GM13977 (cell line): Measurements from ENCODE around the gene KLHL17.
"Not testable (repeated sequence)": the region's sequence is repeated elsewhere in the genome, so short reads cannot be mapped to it uniquely, and the experiment has no call there.

Source experiments
- DNase-seq: peaks from one replicate; pipeline ENCODE4 v3.0.0; 2012; ENCODE audit warnings: low spot score
- in situ Hi-C: fragments of 300-500 bp; cut with MboI; formaldehyde crosslinking; loops from one replicate; pipeline ENCODE4 v1.12.0; 2022; ENCODE audit warnings: low sequenced_read_pairs, low pct_unique_long_range_greater_than_20kb, mixed read lengths, inconsistent platforms; ENCODE audit not compliant: unreplicated experiment
- TF ChIP-seq, protein P1 (sequence below): IDR thresholded peaks from 2 replicates; pipeline ENCODE4 v1.5.1; 2012; ENCODE audit warnings: mild to moderate bottlenecking, control low read depth; ENCODE audit not compliant: insufficient read depth; ENCODE audit errors: extremely low read depth, missing control alignments

The KLHL17 gene

DNA sequence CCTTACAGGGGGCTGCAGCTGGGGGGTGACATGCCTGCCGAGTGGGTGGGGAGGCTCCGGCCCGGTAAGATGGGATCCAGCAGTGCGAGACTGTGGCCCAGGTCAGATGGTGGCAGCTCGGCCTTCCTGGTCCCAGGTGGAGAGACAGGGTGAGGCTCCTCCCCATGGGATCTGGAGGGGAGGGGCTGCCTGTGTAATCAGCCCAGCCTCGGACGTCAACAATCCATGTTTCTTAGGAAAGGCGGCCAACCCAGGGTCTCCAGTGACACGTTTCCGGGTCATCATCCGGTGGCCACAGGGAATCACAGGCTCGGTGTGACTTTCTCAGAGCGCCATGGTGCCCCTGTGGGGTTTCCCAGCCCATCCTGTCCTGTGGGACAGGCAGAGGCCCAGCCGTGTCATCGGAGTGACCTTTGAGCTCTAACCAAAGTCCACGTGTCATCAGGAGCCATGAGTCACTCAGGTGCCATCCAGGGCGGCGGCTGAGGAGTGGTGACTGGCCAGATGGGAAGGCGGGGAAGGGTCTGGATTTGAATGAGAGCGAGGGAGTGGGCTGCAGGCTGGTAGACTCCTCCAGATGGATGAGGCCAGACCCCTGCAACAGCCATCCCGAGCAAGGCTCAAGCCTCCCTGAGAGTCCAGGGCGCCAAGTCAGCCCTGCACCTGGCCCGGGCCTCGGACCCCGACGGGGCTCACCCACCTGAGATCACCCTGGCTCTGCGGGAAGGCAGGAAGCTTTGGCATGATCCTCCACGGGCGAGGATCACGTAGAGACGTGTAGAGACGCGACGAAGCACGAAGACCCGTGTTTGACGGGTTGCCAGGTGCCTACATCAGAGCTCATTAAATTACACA lies 46.1 kb downstream of the KLHL17 start:
- TF ChIP-seq, protein P1, sequence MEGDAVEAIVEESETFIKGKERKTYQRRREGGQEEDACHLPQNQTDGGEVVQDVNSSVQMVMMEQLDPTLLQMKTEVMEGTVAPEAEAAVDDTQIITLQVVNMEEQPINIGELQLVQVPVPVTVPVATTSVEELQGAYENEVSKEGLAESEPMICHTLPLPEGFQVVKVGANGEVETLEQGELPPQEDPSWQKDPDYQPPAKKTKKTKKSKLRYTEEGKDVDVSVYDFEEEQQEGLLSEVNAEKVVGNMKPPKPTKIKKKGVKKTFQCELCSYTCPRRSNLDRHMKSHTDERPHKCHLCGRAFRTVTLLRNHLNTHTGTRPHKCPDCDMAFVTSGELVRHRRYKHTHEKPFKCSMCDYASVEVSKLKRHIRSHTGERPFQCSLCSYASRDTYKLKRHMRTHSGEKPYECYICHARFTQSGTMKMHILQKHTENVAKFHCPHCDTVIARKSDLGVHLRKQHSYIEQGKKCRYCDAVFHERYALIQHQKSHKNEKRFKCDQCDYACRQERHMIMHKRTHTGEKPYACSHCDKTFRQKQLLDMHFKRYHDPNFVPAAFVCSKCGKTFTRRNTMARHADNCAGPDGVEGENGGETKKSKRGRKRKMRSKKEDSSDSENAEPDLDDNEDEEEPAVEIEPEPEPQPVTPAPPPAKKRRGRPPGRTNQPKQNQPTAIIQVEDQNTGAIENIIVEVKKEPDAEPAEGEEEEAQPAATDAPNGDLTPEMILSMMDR: no peak
- in situ Hi-C loops: no loop called here
- DNase-seq: no peak

DNA sequence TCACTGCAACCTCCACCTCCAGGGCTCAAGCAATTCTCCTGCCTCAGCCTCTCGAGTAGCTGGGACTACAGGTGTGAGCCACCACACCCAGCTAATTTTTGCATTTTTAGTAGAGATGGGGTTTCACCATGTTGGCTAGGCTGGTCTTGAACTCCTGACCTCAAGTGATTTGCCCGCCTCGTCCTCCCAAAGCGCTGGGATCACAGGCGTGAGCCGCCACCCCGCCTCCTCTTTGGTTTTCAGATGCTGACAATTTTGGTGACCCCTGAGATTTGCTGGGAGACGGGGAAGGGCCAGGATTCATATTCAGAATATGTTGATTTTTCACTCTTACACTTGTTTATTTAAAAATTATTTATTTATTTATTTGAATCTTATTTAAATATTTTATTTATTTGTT lies 49.7 kb downstream of the KLHL17 start:
- in situ Hi-C loops, DNase-seq: not testable (repeated sequence)

DNA sequence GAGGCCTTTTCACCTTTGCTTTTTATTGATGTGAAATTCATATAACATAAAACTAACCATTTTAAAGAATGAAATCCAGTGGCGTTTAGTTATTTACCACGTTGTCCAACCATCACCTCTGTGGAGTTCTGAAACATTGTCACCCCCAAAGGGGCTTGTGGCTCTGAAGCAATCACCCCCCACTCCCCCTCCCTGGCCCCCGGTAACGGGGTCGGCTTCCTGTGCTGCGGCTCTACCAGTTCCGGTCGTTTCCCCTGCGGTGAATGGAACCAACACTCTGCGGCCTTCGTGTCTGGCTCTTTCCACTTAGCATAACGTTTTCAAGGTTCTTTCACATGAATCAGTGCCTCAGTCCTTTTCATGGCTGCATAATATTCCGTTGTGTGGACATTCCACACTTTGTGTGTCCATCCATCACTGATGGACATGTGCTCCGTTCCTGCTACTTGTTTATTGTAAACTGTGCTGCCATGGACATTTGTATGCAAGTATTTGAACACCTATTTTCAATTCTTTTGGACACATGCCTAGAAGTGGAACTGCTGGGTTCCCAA lies 51.1 kb downstream of the KLHL17 start:
- no peak for DNase-seq
- in situ Hi-C loops: no loop called here
- TF ChIP-seq, protein P1: no peak

DNA sequence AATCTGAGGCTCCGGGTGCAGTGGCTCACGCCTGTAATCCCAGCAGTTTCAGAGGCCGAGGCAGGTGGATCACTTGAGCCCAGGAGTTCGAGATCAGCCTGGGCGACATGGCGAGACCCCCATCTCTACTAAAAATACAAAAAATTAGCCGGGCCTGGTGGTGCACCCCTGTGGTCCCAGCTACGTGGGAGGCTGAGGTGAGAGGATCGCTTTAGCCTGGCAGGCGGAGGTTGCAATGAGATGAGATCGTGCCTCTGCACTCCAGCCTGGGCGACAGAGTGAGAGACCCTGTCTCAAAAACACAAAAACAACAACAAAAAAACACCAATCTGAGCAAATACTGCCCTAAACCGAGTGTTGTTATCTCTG lies 52.3 kb downstream of the KLHL17 start:
- DNase-seq, in situ Hi-C loops: not testable (repeated sequence)

DNA sequence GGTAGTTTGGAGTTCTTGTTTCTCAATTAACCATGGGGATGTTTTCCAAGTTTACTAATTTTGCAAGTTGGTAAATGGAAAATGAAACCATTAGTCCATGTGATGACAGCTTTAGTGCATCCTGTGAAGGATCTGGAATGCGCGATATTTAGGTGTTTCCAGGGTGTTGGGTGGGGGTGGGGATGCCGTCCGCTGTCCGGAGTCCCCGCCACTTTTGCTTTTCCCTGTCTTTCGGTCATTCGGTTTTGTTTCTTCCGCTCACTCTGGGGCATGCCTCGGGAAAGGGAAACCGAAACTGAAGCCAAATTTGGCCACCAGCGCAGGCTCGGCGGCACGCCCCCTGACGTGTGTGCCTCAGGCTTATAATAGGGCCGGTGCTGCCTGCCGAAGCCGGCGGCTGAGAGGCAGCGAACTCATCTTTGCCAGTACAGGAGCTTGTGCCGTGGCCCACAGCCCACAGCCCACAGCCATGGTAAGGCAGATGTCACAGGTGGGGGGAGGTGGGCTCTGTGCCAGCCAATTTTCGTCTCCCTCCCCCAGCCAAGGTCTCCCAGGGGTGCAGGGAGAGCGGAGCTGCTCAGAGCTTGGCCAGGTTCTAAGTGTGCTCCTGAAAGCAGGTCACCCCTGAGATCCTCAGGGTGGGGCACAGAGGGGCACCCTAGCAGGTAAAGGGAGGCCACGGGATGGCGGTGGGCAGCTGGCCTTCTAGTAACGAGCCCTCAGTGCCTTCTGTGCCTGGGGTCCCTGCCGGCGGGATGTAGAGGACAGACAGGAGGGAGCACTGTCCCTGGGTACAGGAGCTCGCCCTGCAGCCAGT lies 52.9 kb downstream of the KLHL17 start, which contains the start of gene ISG15:
TSS of gene ISG15 (plus strand) at position 393 of the 817 bp plus-strand sequence. CDS start at position 470, 77 bp downstream.
- peak; percentile 84 for DNase-seq

DNA sequence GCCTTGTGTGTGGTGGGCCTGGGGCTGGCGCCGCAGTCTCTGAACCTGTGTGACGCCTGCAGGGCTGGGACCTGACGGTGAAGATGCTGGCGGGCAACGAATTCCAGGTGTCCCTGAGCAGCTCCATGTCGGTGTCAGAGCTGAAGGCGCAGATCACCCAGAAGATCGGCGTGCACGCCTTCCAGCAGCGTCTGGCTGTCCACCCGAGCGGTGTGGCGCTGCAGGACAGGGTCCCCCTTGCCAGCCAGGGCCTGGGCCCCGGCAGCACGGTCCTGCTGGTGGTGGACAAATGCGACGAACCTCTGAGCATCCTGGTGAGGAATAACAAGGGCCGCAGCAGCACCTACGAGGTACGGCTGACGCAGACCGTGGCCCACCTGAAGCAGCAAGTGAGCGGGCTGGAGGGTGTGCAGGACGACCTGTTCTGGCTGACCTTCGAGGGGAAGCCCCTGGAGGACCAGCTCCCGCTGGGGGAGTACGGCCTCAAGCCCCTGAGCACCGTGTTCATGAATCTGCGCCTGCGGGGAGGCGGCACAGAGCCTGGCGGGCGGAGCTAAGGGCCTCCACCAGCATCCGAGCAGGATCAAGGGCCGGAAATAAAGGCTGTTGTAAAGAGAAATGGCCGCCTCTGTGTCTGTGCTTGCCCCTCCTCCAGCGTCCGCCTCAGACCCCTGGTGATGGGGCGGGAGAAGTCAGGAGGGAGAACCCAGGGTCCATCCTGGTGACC lies 53.7 kb downstream of the KLHL17 start:
- TF ChIP-seq, protein P1: no peak
- in situ Hi-C loops: no loop called here
- no peak for DNase-seq

More for the DNA sequence above, 52.9 kb downstream of the KLHL17 start, which contains the start of gene ISG15:
- TF ChIP-seq, protein P1: no peak
- in situ Hi-C loops: no loop called here
